CD4-positive, alpha-beta T cell treated with Interleukin-1 beta for 1 hour (primary cell): ENCODE data around the gene SSX4B.
"Not testable (repeated sequence)": the region's sequence is repeated elsewhere in the genome, so short reads cannot be mapped to it uniquely, and the experiment has no call there.

Experiments
- DNase-seq, 2 donors: peaks; one replicate each; pipeline ENCODE4 v3.0.0-alpha.2; 2020 to 2022

SSX4B gene

GRCh38 chrX:48411860-48412259 lies at the start of gene SSX4B:
Gene SSX4B (minus strand): TSS chrX:48411960. CDS start chrX:48411372, 588 bp downstream.
- DNase-seq = not testable (repeated sequence)

DNA sequence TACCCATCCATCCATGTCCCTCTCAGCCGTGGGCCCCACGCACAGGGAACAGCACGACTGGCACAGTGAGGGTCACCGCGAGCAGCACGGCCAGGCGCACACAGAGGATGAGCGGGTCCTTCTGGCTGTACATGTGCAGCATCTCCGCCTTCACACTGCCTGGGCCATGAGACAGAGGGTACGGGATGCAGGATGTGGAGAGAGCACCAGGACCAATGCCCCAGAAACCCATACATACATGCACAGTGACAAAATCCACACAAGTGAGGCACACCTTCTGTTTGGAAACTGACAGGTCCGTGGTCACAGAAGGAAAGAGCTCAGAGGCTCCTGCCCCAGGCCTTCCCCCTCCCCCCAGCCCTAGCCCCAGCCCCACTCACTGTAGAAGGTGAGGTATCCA lies 48.8 kb upstream of the SSX4B start:
- no peak for DNase-seq

DNA sequence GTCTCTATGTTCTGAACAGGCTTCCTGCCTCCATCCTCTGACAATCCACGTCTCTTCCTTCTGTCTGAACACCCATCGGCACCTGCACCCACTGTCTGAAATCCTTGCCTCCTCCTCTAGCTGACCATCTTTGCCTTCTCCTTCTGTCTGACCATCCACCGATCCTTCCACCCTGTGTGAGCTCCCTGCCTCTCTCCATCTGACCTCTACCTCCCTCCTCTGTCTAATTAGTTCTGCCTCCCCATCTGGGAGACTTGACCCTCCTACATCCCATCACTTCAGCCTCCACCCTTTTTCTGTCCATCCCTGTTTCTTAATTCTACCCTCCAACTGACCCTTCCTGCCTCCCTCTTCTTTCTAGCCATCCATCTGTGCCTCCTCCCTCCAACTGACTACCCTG lies 48.3 kb upstream of the SSX4B start:
- DNase-seq = no peak

DNA sequence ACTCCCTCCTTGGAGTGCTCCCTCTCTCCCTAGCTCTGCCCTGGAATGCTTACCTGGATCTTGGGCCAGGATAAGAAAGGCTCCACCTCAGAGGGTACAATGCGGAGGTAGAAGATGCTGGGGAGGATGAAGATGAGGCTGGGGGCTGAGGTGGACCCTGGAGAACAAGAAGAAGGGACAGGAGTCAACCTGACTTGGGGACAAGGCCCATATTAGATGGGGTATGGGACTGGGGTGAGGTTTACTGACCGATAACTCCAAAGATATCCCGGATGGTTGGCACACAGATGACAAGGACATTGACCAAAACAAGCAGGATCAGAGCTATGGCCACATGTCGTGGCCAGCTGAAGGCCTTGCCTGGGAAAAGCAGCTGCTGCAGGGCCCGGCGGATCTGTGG lies 47.7 kb upstream of the SSX4B start:
- DNase-seq = no peak

DNA sequence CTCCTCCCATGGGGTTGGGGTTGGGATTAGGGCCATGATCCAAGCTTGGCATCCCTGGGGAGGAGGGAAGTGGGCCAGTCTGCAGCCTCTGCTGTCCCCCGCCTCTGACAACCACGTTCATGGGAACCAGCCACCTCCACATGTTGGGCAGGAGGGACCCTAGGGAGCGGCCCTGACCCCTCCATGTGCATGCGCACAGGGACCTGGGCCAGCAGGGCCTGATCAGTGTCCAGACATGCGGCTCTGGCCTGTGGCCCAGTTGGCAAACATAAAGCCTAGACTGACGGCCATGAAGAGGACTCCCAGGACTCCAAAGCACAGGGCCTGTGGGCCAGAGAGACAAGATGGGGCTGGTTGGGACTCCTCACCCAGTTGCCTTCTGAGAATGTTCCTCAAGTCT lies 47.0 kb upstream of the SSX4B start:
- DNase-seq = no peak

DNA sequence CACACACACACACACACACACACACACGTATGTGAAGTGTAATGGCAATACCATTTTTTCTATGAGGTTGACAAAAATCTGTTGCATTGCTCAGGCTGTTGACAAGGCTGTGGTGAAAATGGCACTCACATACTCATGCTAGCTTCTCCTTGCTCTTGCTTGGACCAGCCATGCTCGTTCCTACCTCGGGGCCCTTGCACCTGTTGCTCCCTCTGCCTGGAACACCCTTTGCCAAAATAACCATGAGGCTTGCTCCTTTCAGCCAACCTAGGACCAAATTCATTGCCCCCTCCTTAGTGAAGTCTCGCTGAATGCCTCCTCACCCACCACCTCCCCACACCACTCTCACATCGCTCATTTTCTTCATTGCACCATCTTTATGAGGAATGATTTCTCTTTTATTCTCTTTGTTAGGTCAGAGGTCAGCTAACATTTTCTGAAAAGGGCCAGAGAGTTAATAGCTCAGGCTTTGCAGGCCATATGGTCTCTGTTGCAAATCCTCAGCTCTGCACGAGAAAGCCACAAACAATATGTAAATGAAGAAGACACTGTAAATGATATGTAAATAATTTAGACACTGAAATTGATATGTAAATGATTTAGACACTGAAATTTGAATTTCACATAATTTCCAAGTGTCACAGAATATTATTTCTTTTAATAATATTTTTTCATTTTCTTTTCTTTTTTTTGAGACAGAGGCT lies 45.0 kb upstream of the SSX4B start:
- no peak for DNase-seq

DNA sequence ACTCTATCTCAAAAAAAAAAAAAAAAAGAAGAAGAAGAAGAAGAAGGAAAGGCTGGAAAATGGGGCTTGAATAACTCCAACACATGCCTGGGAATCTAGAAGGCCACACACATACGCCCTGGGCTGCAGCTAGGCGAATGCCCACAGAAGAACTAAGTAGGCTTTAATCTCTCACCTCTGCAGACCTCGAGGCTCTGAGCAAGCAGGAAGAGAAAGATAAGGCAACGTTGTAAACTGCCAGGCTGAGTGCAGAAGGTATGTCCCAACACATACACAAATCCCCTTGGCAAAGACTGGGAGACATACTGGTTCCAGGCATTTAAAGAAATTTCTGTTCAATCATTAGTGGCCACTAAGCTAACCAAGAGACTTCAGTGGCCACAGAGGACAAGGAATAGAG lies 39.9 kb upstream of the SSX4B start:
- no peak for DNase-seq

- no peak for DNase-seq
Observed at GRCh38 chrX:48450076-48450475, 38.3 kb upstream of the SSX4B start.

- DNase-seq = not testable (repeated sequence)
Observed at GRCh38 chrX:48447201-48447600, 35.4 kb upstream of the SSX4B start.

GRCh38 chrX:48433713-48434112 lies 22.0 kb upstream of the SSX4B start:
- DNase-seq = peak in 1 of 2 donors; percentile 10

DNA sequence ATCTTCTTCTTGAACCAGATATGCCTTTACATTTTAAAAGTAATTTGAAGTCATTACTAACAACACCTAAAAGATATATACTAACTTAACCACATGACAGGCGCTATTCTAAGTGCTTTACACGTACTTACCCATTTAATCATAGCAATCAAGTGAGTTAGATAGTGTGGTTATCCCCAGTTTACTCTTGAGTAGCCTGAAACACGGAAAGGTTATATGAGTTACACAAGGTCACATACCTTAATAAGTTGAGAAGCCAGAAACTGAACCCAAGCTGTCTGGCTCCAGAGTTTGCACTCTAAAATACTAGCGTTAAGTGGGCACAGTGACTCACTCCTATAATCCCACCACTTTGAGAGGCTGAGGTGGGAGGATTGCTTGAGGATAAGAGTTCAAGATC lies 18.4 kb upstream of the SSX4B start:
- DNase-seq = not testable (repeated sequence)

DNA sequence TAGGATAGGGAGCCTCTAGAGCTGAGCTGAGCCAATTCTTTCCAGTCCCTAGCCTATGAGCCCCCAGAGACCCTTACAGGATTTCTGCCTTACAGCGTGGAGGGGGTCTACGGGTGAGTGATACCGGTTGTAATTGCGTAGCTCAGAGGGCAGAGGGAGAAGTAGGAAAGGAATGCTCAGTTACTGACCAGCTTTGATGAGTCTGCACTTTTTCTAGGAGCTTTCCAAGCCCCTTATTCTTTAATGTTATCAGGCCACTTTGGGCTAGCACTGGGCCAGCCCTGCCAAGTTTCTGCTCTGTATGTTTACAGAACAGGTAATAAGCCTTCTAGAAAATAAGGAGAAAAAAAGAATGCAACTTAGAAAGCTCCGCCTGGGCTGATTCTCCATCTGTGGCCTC lies 17.8 kb upstream of the SSX4B start:
- DNase-seq = not testable (repeated sequence)

GRCh38 chrX:48427027-48427716 lies 15.4 kb upstream of the SSX4B start:
- DNase-seq = not testable (repeated sequence)

DNA sequence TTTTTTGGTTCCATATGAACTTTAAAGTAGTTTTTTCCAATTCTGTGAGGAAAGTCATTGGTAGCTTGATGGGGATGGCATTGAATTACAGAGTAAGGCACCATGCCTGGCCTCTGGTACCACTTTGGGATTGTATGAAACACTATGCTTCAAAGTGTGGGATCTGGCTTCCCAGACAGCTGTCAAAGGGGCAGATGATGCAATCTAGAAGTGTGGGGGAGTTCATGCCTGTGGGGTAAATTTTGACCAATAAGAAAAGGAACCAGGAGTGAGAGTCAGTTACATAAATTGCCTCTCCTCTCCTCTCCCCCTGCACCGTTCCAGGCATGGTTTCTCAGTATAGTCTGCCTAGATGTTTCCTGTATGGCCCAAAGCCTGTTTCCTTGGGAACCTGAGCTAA lies 13.9 kb downstream of the SSX4B start:
- DNase-seq = not testable (repeated sequence)

- not testable (repeated sequence) for DNase-seq
Observed at GRCh38 chrX:48396931-48397330, 14.8 kb downstream of the SSX4B start.

- not testable (repeated sequence) for DNase-seq
Observed at GRCh38 chrX:48383239-48383638, 28.5 kb downstream of the SSX4B start, which contains the start of gene SSX4. Gene SSX4 (plus strand): TSS chrX:48383539. CDS start chrX:48384054, 515 bp downstream.

GRCh38 chrX:48370408-48370807 lies 41.4 kb downstream of the SSX4B start:
- DNase-seq = not testable (repeated sequence)

DNA sequence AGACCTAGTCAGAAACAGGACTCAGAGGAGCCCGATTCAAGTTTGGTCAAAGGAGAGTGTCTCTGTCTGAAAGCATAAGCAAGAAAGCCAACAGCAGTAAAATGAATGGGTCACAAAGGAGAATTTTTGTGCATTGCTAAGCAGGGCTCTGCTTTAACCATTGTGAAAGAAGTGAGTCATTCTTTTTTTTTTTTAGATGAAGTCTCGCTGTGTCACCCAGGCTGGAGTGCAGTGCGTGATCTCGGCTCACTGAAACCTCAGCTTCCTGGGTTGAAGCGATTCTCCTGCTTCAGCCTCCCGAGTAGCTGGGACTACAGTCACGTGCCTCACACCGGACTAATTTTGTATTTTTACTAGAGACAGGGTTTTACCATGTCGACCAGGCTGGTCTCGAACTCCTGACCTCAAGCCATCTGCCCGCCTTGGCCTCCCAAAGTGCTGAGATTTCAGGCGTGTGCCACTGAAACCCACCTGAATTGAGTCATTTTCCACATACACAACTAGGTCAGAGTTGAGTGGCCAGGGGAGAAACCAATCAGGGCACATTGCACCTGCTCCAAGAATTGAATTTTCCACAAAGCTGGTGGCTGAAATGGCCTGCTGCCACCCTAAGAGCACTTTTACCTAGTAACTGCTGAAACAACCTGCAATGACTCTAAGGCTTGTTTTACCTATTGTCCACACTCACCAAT lies 43.9 kb downstream of the SSX4B start:
- not testable (repeated sequence) for DNase-seq

GRCh38 chrX:48359281-48359680 lies 52.5 kb downstream of the SSX4B start:
- DNase-seq = not testable (repeated sequence)

GRCh38 chrX:48357681-48358080 lies 54.1 kb downstream of the SSX4B start:
- no peak for DNase-seq

DNA sequence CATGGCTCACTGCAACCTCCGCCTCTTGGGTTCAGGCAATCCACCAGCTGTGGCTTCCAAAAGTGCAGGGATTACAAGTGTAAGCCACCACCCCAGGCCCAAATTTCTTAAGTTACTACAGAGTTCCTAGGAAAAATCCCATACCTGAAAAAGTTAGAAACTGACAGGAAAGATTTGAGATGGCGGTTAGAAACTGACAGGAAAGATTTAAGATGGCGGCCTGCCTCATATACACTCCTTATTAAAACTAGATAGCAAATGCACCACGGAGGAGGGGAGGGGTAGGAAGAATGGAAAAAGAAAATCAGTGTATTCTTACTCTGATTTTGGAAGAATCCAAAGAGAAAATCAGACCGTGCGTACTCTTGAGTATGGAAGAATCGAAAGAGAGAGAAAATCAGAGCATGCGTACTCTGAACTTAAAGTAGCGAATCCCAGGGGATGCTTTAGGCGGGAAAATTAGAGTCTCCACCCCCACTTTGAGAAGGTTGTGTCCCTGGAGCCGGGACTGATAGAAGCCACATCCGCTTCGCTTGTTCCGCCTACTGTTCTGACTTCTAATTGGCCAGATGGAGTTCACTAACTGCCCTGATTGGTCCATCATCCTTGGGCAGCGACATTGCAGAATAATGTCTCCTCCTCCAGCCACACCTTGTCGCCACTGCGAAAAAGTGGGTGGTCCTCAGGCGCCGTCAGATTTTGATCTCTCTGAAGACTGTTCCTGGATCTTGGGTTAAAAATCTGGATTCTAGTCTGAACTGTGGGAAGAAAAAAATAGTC lies 55.3 kb downstream of the SSX4B start, which contains the start of gene SSX3:
TSS of gene SSX3 (minus strand) at position 389 of the 780 bp plus-strand sequence. CDS start 1,454 bp downstream, outside the sequence.
- DNase-seq = not testable (repeated sequence)
